Suprapubic skin (tissue), 4 donors: ENCODE measurements around the gene ANKRD6. TPM values are rescaled to one million over a fixed set of nuclear protein-coding genes. Genes with fewer than 3 reads are reported as not detected.

Experiments
- DNase-seq, 2 donors: peaks; one replicate each; pipeline ENCODE4 v3.0.0-alpha.2; 2019; ENCODE audit warnings: low spot score in 2 of 2
- H3K27ac ChIP-seq: fragments of 200-600 bp; sonication (generic); one replicate; pipeline ENCODE4 v1.5.1; 2019
- H3K27me3 ChIP-seq: fragments of 200-600 bp; sonication (generic); one replicate; pipeline ENCODE4 v1.5.1; 2019
- H3K36me3 ChIP-seq: fragments of 200-600 bp; sonication (generic); one replicate; pipeline ENCODE4 v1.5.1; 2019
- H3K4me1 ChIP-seq: fragments of 200-600 bp; sonication (generic); one replicate; pipeline ENCODE4 v1.5.1; 2019
- H3K4me3 ChIP-seq: fragments of 200-600 bp; sonication (generic); one replicate; pipeline ENCODE4 v1.5.1; 2019; ENCODE audit warnings: mild to moderate bottlenecking
- H3K9me3 ChIP-seq: fragments of 200-600 bp; sonication (generic); one replicate; pipeline ENCODE4 v1.5.1; 2019
- CTCF ChIP-seq, 2 donors: fragments of 200-600 bp in 1 of 2; fragments of 450-650 bp in 1 of 2; sonication (generic) in 1 of 2; IDR thresholded peaks; one replicate each; pipeline ENCODE4 v1.5.1; 2016 to 2019; ENCODE audit warnings: antibody characterized with exemption in 2 of 2, mild to moderate bottlenecking in 1 of 2, moderate library complexity in 1 of 2
- EP300 ChIP-seq: sonication (generic); formaldehyde crosslinking; IDR thresholded peaks from one replicate; pipeline ENCODE4 v1.6.1; 2017; ENCODE audit warnings: antibody characterized with exemption
- POLR2A ChIP-seq, 2 donors: fragments of 450-650 bp; IDR thresholded peaks; one replicate each; pipeline ENCODE4 v1.6.1; 2017; ENCODE audit warnings: antibody characterized with exemption in 2 of 2, mild to moderate bottlenecking in 2 of 2, moderate library complexity in 2 of 2
- POLR2AphosphoS5 ChIP-seq, 3 donors: sonication (generic); formaldehyde crosslinking; IDR thresholded peaks; one replicate each; pipeline ENCODE4 v1.6.1; 2017; ENCODE audit warnings: antibody characterized with exemption in 3 of 3
- WGBS: methylation state at CpG from one replicate; pipeline ENCODE4 v1.1.5; 2018; 5-methylcytosine and 5-hydroxymethylcytosine counted together
- total RNA-seq, 4 donors: library from RNA; depleted of rRNA; stranded (reverse); fragments of >200 nt; gene quantifications; one replicate each; pipeline ENCODE4 v1.1.0, GENCODE V29; 2016

ANKRD6 gene
- total RNA-seq, 4 donors from 2014 or later = 3.4 to 6.9 (median 5.4) TPM

DNA sequence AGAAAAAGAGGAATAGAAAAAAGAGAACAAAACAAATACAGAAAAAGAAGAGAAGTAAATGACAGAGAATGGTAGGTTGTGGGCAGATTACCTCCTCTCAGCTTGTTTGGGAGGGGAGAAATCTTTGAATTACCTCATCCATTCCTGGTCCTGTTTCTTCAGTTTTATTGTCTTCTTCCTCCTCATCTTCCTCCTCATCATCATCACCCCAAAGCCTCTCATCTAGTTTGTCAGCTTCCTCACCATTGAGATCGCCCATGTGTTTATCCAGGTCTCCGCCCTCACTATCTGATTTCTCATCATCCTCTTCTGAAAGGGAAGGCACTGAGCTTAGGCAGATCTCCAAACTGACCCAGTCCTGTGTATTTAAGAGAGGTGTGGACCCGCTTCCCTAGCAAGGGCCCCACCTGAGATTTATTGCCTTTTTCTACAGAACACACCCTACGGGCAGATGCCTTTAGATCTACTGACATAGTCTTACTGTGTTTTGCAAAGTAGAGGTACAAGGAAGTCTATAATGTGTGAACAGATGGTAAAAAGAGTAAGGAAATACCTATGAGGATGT, 229.8 kb downstream of the ANKRD6 start:
- peaks cover 88% of the 10 kb centered on the region for H3K36me3 ChIP-seq
- 92% methylated on average over 4 of the region's 4 CpGs for WGBS
- no peaks in the 10 kb centered on the region for H3K27me3 ChIP-seq
- DNase-seq = no peak
- no peak overlapping the region for H3K27ac ChIP-seq
- no peak overlapping the region for H3K4me3 ChIP-seq
- H3K4me1 ChIP-seq = peaks cover 3% of the 10 kb centered on the region
- H3K9me3 ChIP-seq = no peaks in the 10 kb centered on the region
- TF ChIP-seq EP300 (no peak), CTCF (IDR thresholded peaks at IDR 0.05) (no peak), POLR2A (IDR thresholded peaks at IDR 0.05) (no peak), POLR2AphosphoS5 (IDR thresholded peaks at IDR 0.05) (no peak)

DNA sequence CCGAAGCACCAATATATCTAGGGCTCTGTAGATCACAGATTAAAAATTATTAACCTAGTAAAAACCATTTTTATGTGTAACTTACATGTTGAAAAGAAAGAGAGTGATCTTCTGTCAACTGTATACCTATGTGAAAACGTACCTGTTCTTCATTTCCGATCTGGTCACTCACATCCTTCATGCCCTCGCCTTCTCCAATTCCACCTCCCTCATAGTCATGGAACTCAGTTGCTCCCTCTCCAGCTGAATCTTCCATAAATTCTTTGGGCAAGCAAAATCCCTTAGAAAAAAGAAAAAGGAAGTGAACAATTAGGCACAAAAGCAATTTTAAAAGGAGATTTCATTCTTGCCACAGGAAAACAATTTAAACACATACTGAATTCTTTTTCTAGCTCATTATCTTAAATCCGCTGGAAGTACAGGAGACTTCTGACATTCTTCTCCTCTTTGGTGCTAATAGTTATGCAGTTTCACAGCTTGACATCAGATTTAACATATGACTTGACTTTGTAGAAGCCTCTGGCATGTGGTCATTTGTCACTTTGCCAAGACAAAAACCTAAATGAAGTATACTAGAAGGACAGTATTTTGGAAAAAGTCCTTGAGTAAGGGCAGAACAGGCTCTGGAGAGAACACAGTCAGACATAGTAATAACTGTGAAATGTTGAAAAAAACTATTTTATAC, 235.1 kb downstream of the ANKRD6 start:
- no peak overlapping the region for H3K27ac ChIP-seq
- H3K36me3 ChIP-seq = peaks cover 94% of the 10 kb centered on the region
- TF ChIP-seq CTCF (IDR thresholded peaks at IDR 0.05) (no peak), POLR2A (IDR thresholded peaks at IDR 0.05) (no peak), EP300 (no peak), POLR2AphosphoS5 (IDR thresholded peaks at IDR 0.05) (no peak)
- H3K4me1 ChIP-seq = no peaks in the 10 kb centered on the region
- WGBS = 88% methylated on average over 5 of the region's 5 CpGs
- no peak for DNase-seq
- no peaks in the 10 kb centered on the region for H3K27me3 ChIP-seq
- no peaks in the 10 kb centered on the region for H3K9me3 ChIP-seq
- H3K4me3 ChIP-seq = no peak overlapping the region

DNA sequence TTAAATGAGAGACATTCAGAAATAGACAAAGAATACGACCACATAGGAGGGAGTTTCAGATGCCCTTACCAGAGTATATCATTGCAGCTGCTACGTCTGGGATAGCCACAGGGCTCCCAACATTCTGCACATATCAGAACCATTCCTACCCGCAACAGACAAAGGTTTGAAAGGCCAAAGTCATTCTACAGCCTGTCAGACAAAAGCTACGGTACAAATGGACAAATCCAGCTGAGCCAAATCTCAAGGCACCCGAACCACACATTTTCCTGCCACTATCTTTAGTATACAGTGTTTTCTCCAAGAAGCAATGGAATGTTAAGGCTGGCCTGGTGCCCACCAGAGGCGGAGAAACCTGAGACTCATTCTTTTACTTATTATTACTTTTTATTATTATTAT, 236.1 kb downstream of the ANKRD6 start:
- TF ChIP-seq POLR2A (IDR thresholded peaks at IDR 0.05) (no peak), EP300 (no peak), CTCF (IDR thresholded peaks at IDR 0.05) (no peak), POLR2AphosphoS5 (IDR thresholded peaks at IDR 0.05) (no peak)
- no peak for DNase-seq
- 65% methylated on average over 6 of the region's 6 CpGs for WGBS
- no peaks in the 10 kb centered on the region for H3K27me3 ChIP-seq
- H3K27ac ChIP-seq = no peak overlapping the region
- H3K36me3 ChIP-seq = peaks cover 94% of the 10 kb centered on the region
- H3K4me1 ChIP-seq = no peaks in the 10 kb centered on the region
- H3K4me3 ChIP-seq = no peak overlapping the region
- no peaks in the 10 kb centered on the region for H3K9me3 ChIP-seq

DNA sequence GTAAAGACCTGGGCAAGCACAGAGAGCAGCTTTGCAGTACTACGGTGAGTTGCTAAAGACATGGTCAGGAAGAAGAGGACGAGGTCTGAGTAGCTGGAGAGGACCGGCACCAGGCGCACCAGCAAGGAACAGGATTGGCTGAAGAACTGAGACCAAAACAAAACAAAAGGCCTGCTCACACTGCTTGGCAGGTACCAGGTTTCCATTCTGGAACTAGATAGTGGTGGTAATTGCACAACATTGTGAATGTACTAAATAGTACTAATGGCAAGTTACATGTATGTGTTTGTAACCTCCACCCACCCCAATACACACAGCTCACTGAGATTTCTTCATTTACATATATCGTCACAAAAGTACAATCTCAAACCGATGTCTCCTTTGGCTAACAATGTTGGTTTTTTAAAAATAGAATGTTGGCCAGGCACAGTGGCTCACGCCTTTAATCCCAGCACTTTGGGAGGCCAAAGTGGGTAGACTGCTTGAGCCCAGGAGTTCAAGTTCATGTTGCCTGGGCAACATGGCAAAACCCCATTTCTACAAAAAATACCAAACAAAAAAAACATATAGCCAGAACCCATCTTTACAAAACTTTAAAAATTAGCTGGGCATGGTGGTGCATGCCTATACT, 238.1 kb downstream of the ANKRD6 start:
- 93% methylated on average over 7 of the region's 7 CpGs for WGBS

DNA sequence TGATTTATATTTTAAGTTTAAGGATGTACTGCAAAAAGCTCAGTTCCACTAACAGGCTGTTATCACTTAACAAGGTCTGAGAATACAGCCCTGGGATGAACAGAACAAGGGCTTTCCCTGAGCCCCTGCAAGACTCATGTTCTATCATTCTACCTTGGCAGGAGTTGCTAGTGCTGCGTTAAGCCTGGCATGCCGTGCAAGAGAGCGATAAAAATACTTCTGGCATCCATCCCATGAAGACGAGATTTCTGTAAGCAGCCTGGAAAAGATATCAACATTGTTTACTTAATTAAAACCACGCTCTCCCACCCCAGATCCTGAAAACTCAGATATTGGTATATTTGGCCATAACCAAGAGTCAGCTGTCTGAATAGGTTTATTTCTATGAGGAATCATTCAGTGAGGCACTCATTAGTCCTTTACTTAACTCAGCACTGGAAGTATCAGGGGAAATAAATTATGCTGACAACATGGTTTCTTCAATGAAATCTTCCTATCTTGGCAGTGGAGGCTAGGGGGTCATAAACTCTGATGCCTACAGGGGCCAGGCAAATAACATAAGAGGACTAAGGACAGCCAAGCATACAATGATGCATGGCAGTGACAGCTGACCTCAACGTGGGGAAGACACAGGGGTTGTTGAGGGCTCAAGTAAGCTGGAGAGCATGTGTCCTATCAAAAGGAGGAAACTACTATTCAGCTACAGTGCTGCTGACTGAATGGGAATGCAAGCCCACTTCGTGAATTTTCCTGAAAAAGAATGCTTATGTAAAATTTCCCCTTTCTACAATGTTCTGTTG, 243.2 kb downstream of the ANKRD6 start:
- Histone ChIP-seq H3K36me3 (peaks cover 100% of the 10 kb centered on the region), H3K9me3 (no peaks in the 10 kb centered on the region), H3K27me3 (no peaks in the 10 kb centered on the region), H3K4me3 (no peak overlapping the region), H3K4me1 (no peaks in the 10 kb centered on the region), H3K27ac (no peak overlapping the region)
- TF ChIP-seq POLR2AphosphoS5 (IDR thresholded peaks at IDR 0.05) (no peak), EP300 (no peak), CTCF (IDR thresholded peaks at IDR 0.05) (no peak), POLR2A (IDR thresholded peaks at IDR 0.05) (no peak)
- WGBS = 68% methylated on average over 7 of the region's 7 CpGs
- DNase-seq = no peak

More for the DNA sequence above, 238.1 kb downstream of the ANKRD6 start:
- Histone ChIP-seq H3K4me1 (no peaks in the 10 kb centered on the region), H3K27ac (no peak overlapping the region), H3K4me3 (no peak overlapping the region), H3K9me3 (no peaks in the 10 kb centered on the region), H3K36me3 (peaks cover 96% of the 10 kb centered on the region), H3K27me3 (no peaks in the 10 kb centered on the region)
- DNase-seq = no peak
- TF ChIP-seq POLR2A (IDR thresholded peaks at IDR 0.05) = no peak
